SK-N-SH treated with all-trans-retinoic acid at 6 μM for 48 hours (cell line): Measurements from ENCODE around the gene KLHL14.

Source experiments
- ARNTL ChIP-seq: fragments of 450-650 bp; formaldehyde crosslinking; IDR thresholded peaks from 2 replicates; pipeline ENCODE4 v1.5.0; 2020; ENCODE audit warnings: low read depth, mild to moderate bottlenecking, moderate library complexity, borderline replicate concordance
- CSDC2 ChIP-seq: fragments of 250-450 bp; sonication (Bioruptor Pico); IDR thresholded peaks from 2 replicates; pipeline ENCODE4 v1.5.0; 2020; ENCODE audit warnings: mild to moderate bottlenecking, moderate library complexity
- ESRRG ChIP-seq: fragments of 250-450 bp; sonication (Bioruptor Pico); IDR thresholded peaks from 2 replicates; pipeline ENCODE4 v1.6.1; 2021; ENCODE audit warnings: mild to moderate bottlenecking
- GLIS3 ChIP-seq: fragments of 250-450 bp; sonication (Bioruptor Pico); IDR thresholded peaks from 2 replicates; pipeline ENCODE4 v1.5.0; 2020; ENCODE audit warnings: mild to moderate bottlenecking, moderate library complexity
- RARB ChIP-seq: fragments of 250-450 bp; sonication (Bioruptor Pico); IDR thresholded peaks from 2 replicates; pipeline ENCODE4 v1.8.0; 2021; ENCODE audit warnings: mild to moderate bottlenecking, moderate library complexity
- SNAI2 ChIP-seq: fragments of 250-450 bp; sonication (Bioruptor Pico); IDR thresholded peaks from 2 replicates; pipeline ENCODE4 v1.5.0; 2020; ENCODE audit warnings: mild to moderate bottlenecking, moderate library complexity
- ZFP30 ChIP-seq: fragments of 450-650 bp; formaldehyde crosslinking; IDR thresholded peaks from 2 replicates; pipeline ENCODE4 v1.5.0; 2022; ENCODE audit warnings: mild to moderate bottlenecking, moderate library complexity
- ZNF565 ChIP-seq: fragments of 450-650 bp; formaldehyde crosslinking; conservative IDR thresholded peaks from 2 replicates; pipeline ENCODE4 v1.5.0; 2020; ENCODE audit warnings: low read depth, mild to moderate bottlenecking, moderate library complexity
- ZNF70 ChIP-seq: fragments of 450-650 bp; formaldehyde crosslinking; IDR thresholded peaks from 2 replicates; pipeline ENCODE4 v1.5.0; 2020; ENCODE audit warnings: mild to moderate bottlenecking, moderate library complexity
- TF ChIP-seq, protein P1 (sequence below): fragments of 250-450 bp; sonication (Bioruptor Pico); IDR thresholded peaks from 2 replicates; pipeline ENCODE4 v1.5.1; 2020; ENCODE audit warnings: low read depth, mild to moderate bottlenecking, moderate library complexity
- TF ChIP-seq, protein P2 (sequence below): fragments of 250-450 bp; sonication (Bioruptor Pico); IDR thresholded peaks from 2 replicates; pipeline ENCODE4 v1.8.0; 2020; ENCODE audit warnings: mild to moderate bottlenecking, moderate library complexity, borderline replicate concordance
- TF ChIP-seq, protein P3 (sequence below): fragments of 250-450 bp; sonication (Bioruptor Pico); IDR thresholded peaks from 2 replicates; pipeline ENCODE4 v1.5.0; 2020; ENCODE audit warnings: mild to moderate bottlenecking, moderate library complexity

DNA sequence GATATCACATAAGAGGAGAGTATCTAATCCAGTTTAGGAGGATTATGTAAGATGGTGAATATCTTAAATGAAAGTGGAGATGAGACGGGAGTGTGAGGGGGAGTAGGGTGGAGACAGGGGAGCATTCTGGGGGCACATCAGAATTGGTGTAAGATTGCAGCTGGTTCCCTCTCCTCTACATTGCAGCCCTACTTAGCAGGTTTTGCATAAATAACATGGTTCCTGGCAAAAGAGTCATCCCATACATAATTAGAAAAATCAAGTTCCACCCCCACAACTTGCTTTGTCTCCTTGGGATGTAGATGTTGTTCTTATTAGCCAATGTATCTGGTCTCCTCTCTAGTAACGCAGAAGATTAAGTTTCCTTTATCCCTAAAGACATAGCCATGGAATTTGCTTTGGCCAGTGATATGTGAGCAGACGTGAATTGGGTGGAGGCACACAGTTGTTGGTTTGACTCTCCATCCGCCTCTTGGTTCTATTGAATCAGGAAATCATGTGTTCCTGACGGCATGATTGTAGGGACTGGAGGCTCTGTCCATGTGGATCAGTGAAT is 137.9 kb downstream of the KLHL14 start:
- TF ChIP-seq, protein P1, sequence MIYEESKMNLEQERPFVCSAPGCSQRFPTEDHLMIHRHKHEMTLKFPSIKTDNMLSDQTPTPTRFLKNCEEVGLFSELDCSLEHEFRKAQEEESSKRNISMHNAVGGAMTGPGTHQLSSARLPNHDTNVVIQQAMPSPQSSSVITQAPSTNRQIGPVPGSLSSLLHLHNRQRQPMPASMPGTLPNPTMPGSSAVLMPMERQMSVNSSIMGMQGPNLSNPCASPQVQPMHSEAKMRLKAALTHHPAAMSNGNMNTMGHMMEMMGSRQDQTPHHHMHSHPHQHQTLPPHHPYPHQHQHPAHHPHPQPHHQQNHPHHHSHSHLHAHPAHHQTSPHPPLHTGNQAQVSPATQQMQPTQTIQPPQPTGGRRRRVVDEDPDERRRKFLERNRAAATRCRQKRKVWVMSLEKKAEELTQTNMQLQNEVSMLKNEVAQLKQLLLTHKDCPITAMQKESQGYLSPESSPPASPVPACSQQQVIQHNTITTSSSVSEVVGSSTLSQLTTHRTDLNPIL: no peak
- TF ChIP-seq RARB (CRISPR knock-in tag): no peak
- no peak for TF ChIP-seq ZFP30
- TF ChIP-seq CSDC2 (CRISPR knock-in tag): no peak
- TF ChIP-seq ZNF565 (CRISPR knock-in tag): no peak
- TF ChIP-seq SNAI2 (CRISPR knock-in tag): no peak
- TF ChIP-seq, protein P2, sequence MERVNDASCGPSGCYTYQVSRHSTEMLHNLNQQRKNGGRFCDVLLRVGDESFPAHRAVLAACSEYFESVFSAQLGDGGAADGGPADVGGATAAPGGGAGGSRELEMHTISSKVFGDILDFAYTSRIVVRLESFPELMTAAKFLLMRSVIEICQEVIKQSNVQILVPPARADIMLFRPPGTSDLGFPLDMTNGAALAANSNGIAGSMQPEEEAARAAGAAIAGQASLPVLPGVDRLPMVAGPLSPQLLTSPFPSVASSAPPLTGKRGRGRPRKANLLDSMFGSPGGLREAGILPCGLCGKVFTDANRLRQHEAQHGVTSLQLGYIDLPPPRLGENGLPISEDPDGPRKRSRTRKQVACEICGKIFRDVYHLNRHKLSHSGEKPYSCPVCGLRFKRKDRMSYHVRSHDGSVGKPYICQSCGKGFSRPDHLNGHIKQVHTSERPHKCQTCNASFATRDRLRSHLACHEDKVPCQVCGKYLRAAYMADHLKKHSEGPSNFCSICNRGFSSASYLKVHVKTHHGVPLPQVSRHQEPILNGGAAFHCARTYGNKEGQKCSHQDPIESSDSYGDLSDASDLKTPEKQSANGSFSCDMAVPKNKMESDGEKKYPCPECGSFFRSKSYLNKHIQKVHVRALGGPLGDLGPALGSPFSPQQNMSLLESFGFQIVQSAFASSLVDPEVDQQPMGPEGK (CRISPR knock-in tag): no peak
- TF ChIP-seq ESRRG (CRISPR knock-in tag): no peak
- TF ChIP-seq ARNTL: no peak
- TF ChIP-seq ZNF70: no peak
- TF ChIP-seq, protein P3, sequence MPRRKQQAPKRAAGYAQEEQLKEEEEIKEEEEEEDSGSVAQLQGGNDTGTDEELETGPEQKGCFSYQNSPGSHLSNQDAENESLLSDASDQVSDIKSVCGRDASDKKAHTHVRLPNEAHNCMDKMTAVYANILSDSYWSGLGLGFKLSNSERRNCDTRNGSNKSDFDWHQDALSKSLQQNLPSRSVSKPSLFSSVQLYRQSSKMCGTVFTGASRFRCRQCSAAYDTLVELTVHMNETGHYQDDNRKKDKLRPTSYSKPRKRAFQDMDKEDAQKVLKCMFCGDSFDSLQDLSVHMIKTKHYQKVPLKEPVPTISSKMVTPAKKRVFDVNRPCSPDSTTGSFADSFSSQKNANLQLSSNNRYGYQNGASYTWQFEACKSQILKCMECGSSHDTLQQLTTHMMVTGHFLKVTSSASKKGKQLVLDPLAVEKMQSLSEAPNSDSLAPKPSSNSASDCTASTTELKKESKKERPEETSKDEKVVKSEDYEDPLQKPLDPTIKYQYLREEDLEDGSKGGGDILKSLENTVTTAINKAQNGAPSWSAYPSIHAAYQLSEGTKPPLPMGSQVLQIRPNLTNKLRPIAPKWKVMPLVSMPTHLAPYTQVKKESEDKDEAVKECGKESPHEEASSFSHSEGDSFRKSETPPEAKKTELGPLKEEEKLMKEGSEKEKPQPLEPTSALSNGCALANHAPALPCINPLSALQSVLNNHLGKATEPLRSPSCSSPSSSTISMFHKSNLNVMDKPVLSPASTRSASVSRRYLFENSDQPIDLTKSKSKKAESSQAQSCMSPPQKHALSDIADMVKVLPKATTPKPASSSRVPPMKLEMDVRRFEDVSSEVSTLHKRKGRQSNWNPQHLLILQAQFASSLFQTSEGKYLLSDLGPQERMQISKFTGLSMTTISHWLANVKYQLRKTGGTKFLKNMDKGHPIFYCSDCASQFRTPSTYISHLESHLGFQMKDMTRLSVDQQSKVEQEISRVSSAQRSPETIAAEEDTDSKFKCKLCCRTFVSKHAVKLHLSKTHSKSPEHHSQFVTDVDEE (CRISPR knock-in tag): no peak
- no peak for TF ChIP-seq GLIS3
